H1 (cell line): ENCODE results near the gene AGAP1. TPM values are rescaled to one million over a fixed set of nuclear protein-coding genes. Genes with fewer than 3 reads are reported as not detected.

ENCODE experiments used
- CTCF ChIA-PET: fragments of 300-600 bp; sonication (Branson Sonifier 250); formaldehyde crosslinking; loops from one replicate; lab custom pipeline; 2021; ENCODE audit not compliant: partially characterized antibody; lab: Charles Lee
- POLR2A ChIA-PET: fragments of 300-600 bp; sonication (Branson Sonifier 250); formaldehyde crosslinking; loops from one replicate; lab custom pipeline; 2021; ENCODE audit warnings: inconsistent platforms; ENCODE audit not compliant: partially characterized antibody; lab: Charles Lee
- DNase-seq, 2 experiments: peaks; one replicate each; pipeline versions ENCODE4 v3.0.0 to v3.0.0-alpha.2; 2010 to 2022; ENCODE audit warnings: low spot score in 2 of 2, low read depth in 1 of 2, mixed read lengths in 1 of 2
- FAIRE-seq: peaks from 2 replicates; lab custom pipeline; 2011; peaks lifted over from hg19 to GRCh38; lab: Jason Lieb, UNC
- H2AFZ ChIP-seq: 2 replicates; pipeline ENCODE4 v1.8.1; 2012; ENCODE audit warnings: low read length, inconsistent platforms
- H2AK5ac ChIP-seq: 2 replicates; pipeline ENCODE4 v1.6.1; 2013; ENCODE audit warnings: low read depth, low read length
- H2BK120ac ChIP-seq: replicated peaks from 2 replicates; pipeline ENCODE3; 2013; ENCODE audit warnings: low read depth, low read length, inconsistent platforms
- H2BK12ac ChIP-seq: 2 replicates; pipeline ENCODE4 v1.6.1; 2013; ENCODE audit warnings: low read depth, low read length
- H2BK15ac ChIP-seq: 2 replicates; pipeline ENCODE4 v1.6.1; 2013; ENCODE audit warnings: low read length
- H2BK20ac ChIP-seq: 2 replicates; pipeline ENCODE4 v1.6.1; 2013; ENCODE audit warnings: low read length
- H2BK5ac ChIP-seq: 2 replicates; pipeline ENCODE4 v1.6.1; 2013; ENCODE audit warnings: low read depth, low read length
- H3K14ac ChIP-seq: 2 replicates; pipeline ENCODE4 v1.6.1; 2013; ENCODE audit warnings: inconsistent platforms; ENCODE audit not compliant: insufficient read length
- H3K18ac ChIP-seq: 2 replicates; pipeline ENCODE4 v1.6.1; 2013; ENCODE audit warnings: low read length; ENCODE audit errors: extremely low read depth
- H3K23ac ChIP-seq: 2 replicates; pipeline ENCODE4 v1.6.1; 2013; ENCODE audit warnings: inconsistent platforms; ENCODE audit not compliant: insufficient read length
- H3K23me2 ChIP-seq: 2 replicates; pipeline ENCODE4 v1.6.1; 2013; ENCODE audit warnings: low read depth, low read length
- H3K27ac ChIP-seq: 2 replicates; pipeline ENCODE4 v1.6.1; 2011; ENCODE audit warnings: low read depth, low read length, inconsistent platforms
- H3K27me3 ChIP-seq, 4 experiments: replicated peaks in 1 of 4; 1 replicate in 1 of 4; 2 replicates in 3 of 4; pipeline versions ENCODE4 v1.6.1 to v1.8.1; 2011 to 2013; ENCODE audit warnings: low read length in 3 of 4, mild to moderate bottlenecking in 3 of 4, inconsistent platforms in 2 of 4, mixed read lengths in 2 of 4, moderate library complexity in 1 of 4; ENCODE audit not compliant: control insufficient read depth in 3 of 4, insufficient read depth in 3 of 4; ENCODE audit errors: extremely low read depth in 1 of 4
- H3K36me3 ChIP-seq, 4 experiments: 2 replicates each; pipeline versions ENCODE4 v1.6.1 to v1.8.1; 2011 to 2013; ENCODE audit warnings: mild to moderate bottlenecking in 4 of 4, low read length in 3 of 4, moderate library complexity in 2 of 4, control low read depth in 1 of 4, inconsistent platforms in 1 of 4; ENCODE audit not compliant: insufficient read depth in 4 of 4, control insufficient read depth in 2 of 4
- H3K4ac ChIP-seq: replicated peaks from 2 replicates; pipeline ENCODE3; 2013; ENCODE audit warnings: low read length, low read depth, mixed read lengths, inconsistent platforms; ENCODE audit not compliant: insufficient read length
- H3K4me1 ChIP-seq, 4 experiments: replicated peaks in 1 of 4; 1 replicate in 1 of 4; 2 replicates in 3 of 4; pipeline versions ENCODE4 v1.6.1 to v1.8.1; 2011 to 2013; ENCODE audit warnings: low read length in 3 of 4, inconsistent platforms in 2 of 4, mixed read lengths in 1 of 4; ENCODE audit not compliant: insufficient read depth in 4 of 4, control insufficient read depth in 3 of 4
- H3K4me2 ChIP-seq, 2 experiments: 2 replicates each; pipeline versions ENCODE4 v1.6.1 to v1.8.1; 2011 to 2013; ENCODE audit warnings: low read depth in 2 of 2, low read length in 2 of 2, control low read depth in 1 of 2, inconsistent platforms in 1 of 2, mild to moderate bottlenecking in 1 of 2; ENCODE audit not compliant: insufficient read depth in 1 of 2
- H3K4me3 ChIP-seq, 4 experiments: fragments of 200-600, 300-600 bp in 1 of 4; sonication (generic), shearing (Covaris generic), sonication (Bioruptor Twin) in 1 of 4; 2 replicates each; pipeline versions ENCODE4 v1.5.1 to v1.8.1; 2011 to 2016; ENCODE audit warnings: low read length in 4 of 4, low read depth in 3 of 4, control low read depth in 2 of 4, inconsistent platforms in 2 of 4, mild to moderate bottlenecking in 2 of 4, mixed read lengths in 1 of 4, moderate library complexity in 1 of 4; ENCODE audit not compliant: insufficient read depth in 2 of 4; ENCODE audit errors: extremely low read depth in 1 of 4
- H3K56ac ChIP-seq: replicated peaks from 2 replicates; pipeline ENCODE3; 2013; ENCODE audit warnings: low read depth, mild to moderate bottlenecking, mixed read lengths, low read length, inconsistent platforms; ENCODE audit not compliant: insufficient read length
- H3K79me1 ChIP-seq: 2 replicates; pipeline ENCODE4 v1.6.1; 2013; ENCODE audit warnings: low read depth, low read length, control low read depth
- H3K79me2 ChIP-seq, 2 experiments: 2 replicates each; pipeline versions ENCODE4 v1.6.1 to v1.8.1; 2012 to 2013; ENCODE audit warnings: low read length in 2 of 2, mild to moderate bottlenecking in 2 of 2, inconsistent platforms in 1 of 2; ENCODE audit not compliant: insufficient read depth in 2 of 2, control insufficient read depth in 1 of 2
- H3K9ac ChIP-seq, 4 experiments: replicated peaks in 1 of 4; 1 replicate in 1 of 4; 2 replicates in 3 of 4; pipeline versions ENCODE4 v1.6.1 to v1.8.1; 2011 to 2013; ENCODE audit warnings: low read depth in 3 of 4, low read length in 3 of 4, control low read depth in 2 of 4, mild to moderate bottlenecking in 2 of 4, moderate library complexity in 2 of 4, inconsistent platforms in 1 of 4; ENCODE audit errors: extremely low read depth in 1 of 4
- H3K9me3 ChIP-seq, 2 experiments: 2 replicates each; pipeline versions ENCODE4 v1.6.1 to v1.8.1; 2012 to 2013; ENCODE audit warnings: mild to moderate bottlenecking in 2 of 2, moderate library complexity in 2 of 2, control low read depth in 1 of 2, inconsistent platforms in 1 of 2, low read depth in 1 of 2, low read length in 1 of 2, mixed read lengths in 1 of 2; ENCODE audit not compliant: insufficient read depth in 2 of 2
- H4K20me1 ChIP-seq, 2 experiments: replicated peaks in 1 of 2; 2 replicates each; pipeline versions ENCODE3 to v1.8.1; 2011 to 2013; ENCODE audit warnings: inconsistent platforms in 2 of 2, low read length in 2 of 2, mild to moderate bottlenecking in 1 of 2; ENCODE audit not compliant: insufficient read depth in 2 of 2, control insufficient read depth in 1 of 2
- H4K5ac ChIP-seq: 2 replicates; pipeline ENCODE4 v1.6.1; 2013; ENCODE audit warnings: low read length, low read depth, mixed read lengths, inconsistent platforms; ENCODE audit not compliant: insufficient read length
- H4K8ac ChIP-seq: 2 replicates; pipeline ENCODE4 v1.8.0; 2013; ENCODE audit warnings: mild to moderate bottlenecking, moderate library complexity, low read length, inconsistent platforms; ENCODE audit not compliant: insufficient read depth; ENCODE audit errors: extremely low read depth
- H4K91ac ChIP-seq: replicated peaks from 2 replicates; pipeline ENCODE3; 2013; ENCODE audit warnings: low read length, mixed read lengths, inconsistent platforms; ENCODE audit not compliant: insufficient read length
- SAP30 ChIP-seq: fragments of 300-600 bp; sonication (generic); IDR thresholded peaks from 2 replicates; pipeline ENCODE4 v1.7.1; 2012; ENCODE audit warnings: low read length, moderate library complexity, mild to moderate bottlenecking, inconsistent platforms; ENCODE audit not compliant: insufficient read depth, insufficient replicate concordance
- TEAD4 ChIP-seq: IDR thresholded peaks from 2 replicates; pipeline ENCODE4 v1.6.1; 2012; ENCODE audit warnings: low read depth, low read length, inconsistent platforms, mixed read lengths
- WGBS, 2 experiments: shearing (Covaris generic) in 1 of 2; methylation state at CpG; one replicate each; pipeline versions ENCODE4 v1.1.6 to v1.1.7; 2013 to 2015; ENCODE audit warnings: low lambda C conversion rate in 2 of 2, mixed read lengths in 2 of 2, inconsistent platforms in 1 of 2, low coverage in 1 of 2, missing lambda C conversion rate in 1 of 2; ENCODE audit not compliant: insufficient replicate concordance in 2 of 2, insufficient coverage in 1 of 2, insufficient read length in 1 of 2; ENCODE audit errors: extremely low coverage in 1 of 2, missing lambda C conversion rate in 1 of 2; 5-methylcytosine and 5-hydroxymethylcytosine counted together
- polyA plus RNA-seq, 7 experiments: library from polyadenylated mRNA; depleted of rRNA in 3 of 7; stranded (reverse) in 5 of 7; unstranded in 2 of 7; fragments of >200 nt in 5 of 7; fragments of 200-250 nt in 2 of 7; gene quantifications; 1 replicate in 5 of 7; 2 replicates in 1 of 7; 4 replicates in 1 of 7; pipeline versions ENCODE4 v1.2.1 to v1.2.3, GENCODE V29; 2011 to 2013; ENCODE audit warnings: missing spikeins in 2 of 7, mixed read lengths in 2 of 7
- total RNA-seq: library from RNA; stranded (reverse); fragmentation: NEBNext Ultra II Directional; extraction: Animal tissue kit (Norgen Biotek cat#: 25700); gene quantifications from 2 replicates; pipeline ENCODE4 v1.2.1, GENCODE V29; 2021

AGAP1 gene
- total and polyA plus RNA-seq, 2 of the 8 experiments (the other 6 are each of a cell fraction or from before 2014, with no cell fraction given), result 18.1 to 39.4 TPM

GRCh38 chr2:236061899-236062298, 568.1 kb downstream of the AGAP1 start:
- ChIA-PET CTCF (interaction anchor here (1.0 to 1.5 kb wide), 6 partner anchors 25 to 125 kb away, joined by 3 to 4 read pairs (median 4); no protein-coding TSS in a partner anchor), POLR2A (no interaction called here)
- peak overlapping the region; percentile 30; the same call in 1 of the 2 replicates for H3K27ac ChIP-seq
- no peak overlapping the region for H4K8ac ChIP-seq
- peak overlapping the region; percentile 88; the same call in 1 of the 2 replicates for H2BK12ac ChIP-seq
- no peaks in the 10 kb centered on the region for H3K23me2 ChIP-seq
- H4K20me1 ChIP-seq, result no peaks in the 10 kb centered on the region
- H3K27me3 ChIP-seq, result no peaks in the 10 kb centered on the region; a peak in 1 of 7 replicates
- no peak overlapping the region for H4K5ac ChIP-seq
- peak overlapping the region; percentile 3 for H3K14ac ChIP-seq
- 0 out of 4 replicates have a peak, but pooled peaks cover 0 to 3% of the 10 kb centered on the region in 2 experiments for H3K9me3 ChIP-seq
- H4K91ac ChIP-seq, result peak overlapping the region; percentile 72
- H2BK20ac ChIP-seq, result no peak overlapping the region
- H3K36me3 ChIP-seq, result no peaks in the 10 kb centered on the region
- 54% methylated on average over 12 of the region's 12 CpGs; no CpG with 5 or more reads in 1 of the 2 experiments for WGBS, 2 experiments
- H3K18ac ChIP-seq, result no peak overlapping the region
- no peak overlapping the region for H3K56ac ChIP-seq
- no peak overlapping the region for H2AFZ ChIP-seq
- peak overlapping the region; percentile 3; the same call in 1 of the 2 replicates for H2BK15ac ChIP-seq
- H3K79me2 ChIP-seq, result no peaks in the 10 kb centered on the region
- TF ChIP-seq SAP30, result no peak
- TF ChIP-seq TEAD4, result peak; percentile 46; the same call in 1 of the 2 replicates
- FAIRE-seq (peak; percentile 45), DNase-seq (no peak)
- H3K79me1 ChIP-seq, result no peaks in the 10 kb centered on the region
- no peak overlapping the region for H3K23ac ChIP-seq
- no peak overlapping the region; a peak in 1 of 7 replicates for H3K9ac ChIP-seq
- peak overlapping the region; percentile 20; the same call in 1 of the 2 replicates for H2AK5ac ChIP-seq
- no peak overlapping the region for H3K4ac ChIP-seq
- peak overlapping the region in 1 of 4 experiments; percentile 3; a peak in 1 of 8 replicates for H3K4me3 ChIP-seq
- peak overlapping the region; percentile 12 to 22; a peak in 2 of 4 replicates for H3K4me2 ChIP-seq
- H2BK120ac ChIP-seq, result no peak overlapping the region
- H3K4me1 ChIP-seq, result peaks cover 7 to 17% (median 13%) of the 10 kb centered on the region in 4 experiments
- H2BK5ac ChIP-seq, result peak overlapping the region; percentile 16; the same call in 1 of the 2 replicates
